HUDEP-2 (cell line): ENCODE results near the gene CNTN1.

Experiments used
- DNase-seq, 76 experiments: peaks; one replicate each; lab custom pipeline; 2025; ENCODE audit not compliant: unreplicated experiment in 76 of 76; lab: John Stamatoyannopoulos, UW

CNTN1 gene

GRCh38 chr12:40691913-40692764 is at the start of gene CNTN1:
TSS of gene CNTN1 (plus strand) at chr12:40692439.
- peak in 1 of 76 experiments; percentile 3 for DNase-seq

- DNase-seq: no peak
Observed at GRCh38 chr12:40643506-40643905, 48.7 kb upstream of the CNTN1 start.

DNA sequence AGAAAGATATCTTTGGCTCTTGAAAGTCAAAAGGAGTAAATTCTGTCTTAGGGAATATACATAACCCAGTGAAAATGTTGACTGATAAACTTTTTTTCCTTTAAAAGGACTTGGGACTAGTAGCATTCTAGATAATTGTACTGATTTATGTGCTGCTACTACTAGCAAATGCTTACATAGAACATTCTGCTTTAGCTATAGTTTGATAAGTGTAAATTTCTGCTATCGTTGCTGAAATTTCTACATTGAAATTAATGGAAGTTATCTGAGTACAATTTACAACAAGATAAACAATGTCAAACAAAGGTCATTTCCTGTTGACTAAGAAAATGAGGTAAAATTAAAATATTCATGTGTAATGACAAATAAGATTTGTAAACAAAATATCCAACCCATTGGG is 48.3 kb upstream of the CNTN1 start:
- DNase-seq: no peak

DNA sequence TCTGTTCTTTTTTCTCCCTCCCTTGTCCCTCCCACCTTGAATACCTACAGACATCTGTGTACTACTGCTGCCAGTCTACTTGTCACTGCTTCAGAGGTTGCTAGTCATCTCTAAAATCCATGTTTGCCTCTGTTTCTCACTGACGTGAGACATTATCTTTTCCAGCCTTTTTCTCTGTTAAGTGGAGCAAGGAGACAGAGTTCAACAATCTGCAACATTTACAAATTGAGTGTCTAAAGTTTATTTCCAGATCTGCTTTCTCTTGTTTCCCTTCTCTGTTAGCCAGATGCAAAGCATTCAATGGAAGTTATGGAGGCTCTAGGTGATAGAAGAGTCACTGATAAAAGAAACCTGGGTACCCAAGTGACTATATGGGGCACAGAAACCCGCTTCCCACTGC is 47.5 kb upstream of the CNTN1 start:
- DNase-seq: no peak

DNA sequence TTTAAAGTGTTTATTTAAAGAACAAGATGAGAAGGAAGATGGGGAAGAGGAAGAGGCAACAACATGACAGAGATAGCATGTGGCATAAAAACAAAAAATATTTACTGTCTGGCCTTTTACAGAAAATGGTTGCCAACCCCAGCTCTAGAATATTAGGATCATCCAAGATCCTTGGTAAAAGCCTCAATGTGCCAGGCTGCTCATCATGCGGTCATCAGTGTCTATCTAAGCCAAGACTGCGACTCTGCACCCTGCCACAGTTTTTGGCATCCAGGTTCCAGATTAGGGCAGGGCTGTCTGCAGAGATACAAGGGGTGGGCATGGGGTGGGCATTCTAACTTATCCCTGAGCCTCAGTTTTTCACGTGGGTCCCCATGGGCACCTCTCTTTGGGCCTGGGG is 46.9 kb upstream of the CNTN1 start:
- DNase-seq: no peak

DNA sequence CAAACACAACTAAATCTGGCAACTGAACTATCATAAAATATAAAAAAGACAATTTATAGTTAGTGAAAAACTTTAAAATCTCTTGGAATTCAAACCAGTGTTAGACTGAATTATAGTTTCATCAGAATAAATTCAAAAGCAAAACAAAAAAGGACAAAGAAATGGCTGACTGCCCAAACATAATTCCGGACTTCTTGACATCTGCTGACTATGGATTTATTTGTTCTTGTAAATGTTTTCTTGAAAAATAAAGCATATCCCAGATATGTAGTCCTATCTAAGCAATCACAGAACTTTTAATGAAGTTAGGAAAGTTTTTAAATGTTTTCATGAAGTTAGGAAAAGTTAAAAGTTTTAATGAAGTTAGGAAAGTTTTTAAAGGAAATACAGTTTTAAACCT is 45.8 kb upstream of the CNTN1 start:
- no peak for DNase-seq

DNA sequence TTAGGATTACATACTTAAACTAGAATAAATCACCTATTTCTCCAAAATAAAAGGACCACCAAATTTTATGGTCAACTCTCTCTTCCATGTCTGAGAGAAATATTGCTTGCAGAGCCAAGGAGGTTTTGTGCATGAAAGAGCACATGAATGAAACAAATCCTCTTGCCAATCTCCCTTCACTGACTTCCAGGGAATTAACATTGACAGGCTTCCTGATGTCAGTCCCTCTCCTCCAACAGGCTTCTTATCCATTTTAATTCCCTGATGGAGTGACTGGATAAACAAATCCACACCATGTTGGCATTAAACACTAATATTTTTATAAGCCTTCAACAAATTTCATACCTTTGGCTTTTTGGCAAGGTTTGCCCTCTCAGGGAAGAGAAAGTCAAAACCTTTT is 45.3 kb upstream of the CNTN1 start:
- no peak for DNase-seq

GRCh38 chr12:40647651-40648050 is 44.6 kb upstream of the CNTN1 start:
- no peak for DNase-seq

GRCh38 chr12:40648519-40648918 is 43.7 kb upstream of the CNTN1 start:
- DNase-seq: no peak

GRCh38 chr12:40650038-40650704 is 42.1 kb upstream of the CNTN1 start:
- no peak for DNase-seq

GRCh38 chr12:40655451-40655850 is 36.8 kb upstream of the CNTN1 start:
- no peak for DNase-seq

DNA sequence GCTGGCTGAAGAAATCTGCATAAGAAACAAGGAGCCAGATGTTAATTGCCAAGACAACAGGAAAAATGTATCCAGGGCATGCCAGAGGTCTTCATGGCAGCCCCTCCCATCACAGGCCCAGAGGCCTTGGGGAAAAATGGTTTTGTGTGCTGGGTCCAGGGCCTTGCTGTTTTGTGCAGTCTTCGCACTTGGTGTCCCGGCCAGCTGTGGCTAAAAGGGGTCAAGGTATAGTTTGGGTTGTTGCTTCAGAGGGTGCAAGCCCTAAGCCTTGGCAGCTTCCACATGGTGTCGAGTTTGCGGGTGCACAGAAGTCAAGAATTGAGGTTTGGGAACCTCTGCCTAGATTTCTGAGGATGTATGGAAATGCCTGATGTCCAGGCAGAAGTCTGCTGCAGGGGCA is 29.9 kb upstream of the CNTN1 start:
- no peak for DNase-seq

GRCh38 chr12:40663781-40664180 is 28.5 kb upstream of the CNTN1 start:
- no peak for DNase-seq

DNA sequence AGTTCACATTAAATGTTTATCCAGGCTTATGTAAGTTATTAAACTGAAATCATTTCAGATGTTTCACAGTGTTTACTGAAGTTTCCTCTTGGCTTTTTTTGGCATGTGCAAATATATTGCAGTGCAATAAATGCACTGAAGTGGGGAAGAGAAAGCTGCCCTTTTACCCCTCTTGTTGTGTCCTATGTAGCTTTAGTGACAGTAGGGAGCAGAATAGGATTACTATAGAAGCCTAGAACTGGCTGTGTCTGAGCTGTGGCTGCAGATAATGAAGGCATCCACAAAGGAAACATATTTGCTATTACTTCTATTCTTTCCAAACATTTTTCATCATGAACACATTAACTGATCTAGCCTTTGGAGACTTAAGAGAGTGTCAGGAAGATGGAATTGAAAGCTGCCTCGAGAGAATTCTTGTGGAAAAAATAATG is 24.1 kb upstream of the CNTN1 start:
- no peak for DNase-seq

DNA sequence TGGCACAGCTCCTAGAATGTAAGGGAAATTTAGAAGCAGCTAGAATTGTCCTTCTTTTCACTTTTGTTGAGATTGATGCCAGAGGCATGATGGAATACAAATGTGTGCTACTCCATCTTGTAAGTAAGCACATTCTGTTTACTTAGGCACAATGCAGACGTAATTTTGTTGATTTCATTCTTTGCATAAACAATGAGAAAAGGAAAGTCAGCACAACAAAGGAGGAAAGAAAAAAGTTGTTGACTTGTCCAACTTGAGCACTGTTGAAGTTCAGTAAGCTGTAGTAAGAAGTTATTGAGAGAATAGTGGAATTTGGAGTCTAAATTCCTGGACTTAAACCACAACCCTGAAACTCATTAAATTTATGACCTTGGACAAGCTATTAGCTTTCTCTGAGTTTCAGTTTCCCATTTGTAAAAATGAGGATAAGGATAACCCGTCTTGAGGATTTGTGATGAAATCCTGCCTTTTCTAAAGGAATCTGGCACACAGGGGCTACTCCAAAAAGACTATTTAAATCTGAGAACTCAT is 19.4 kb upstream of the CNTN1 start:
- no peak for DNase-seq

- DNase-seq: no peak
Observed at GRCh38 chr12:40681148-40681547, 11.1 kb upstream of the CNTN1 start.

DNA sequence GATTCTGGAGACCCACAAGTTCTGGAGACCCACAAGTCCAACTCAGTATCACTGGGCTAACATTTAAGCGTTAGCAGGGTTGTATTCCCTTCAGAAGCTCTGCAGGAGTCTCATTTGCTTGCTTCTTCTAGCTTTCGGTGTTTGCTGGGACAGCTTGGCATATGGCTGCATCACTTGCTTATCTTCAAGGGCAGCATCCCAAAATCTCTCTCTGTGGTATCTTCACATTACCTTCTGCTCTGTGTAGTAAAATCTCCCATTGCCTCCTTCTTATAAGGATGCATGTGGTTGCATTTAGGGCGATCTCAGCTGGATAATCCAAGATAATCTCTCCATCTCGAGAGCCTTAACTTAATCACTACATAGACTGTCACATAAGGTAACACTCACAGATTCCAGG is 7.3 kb upstream of the CNTN1 start:
- no peak for DNase-seq

DNA sequence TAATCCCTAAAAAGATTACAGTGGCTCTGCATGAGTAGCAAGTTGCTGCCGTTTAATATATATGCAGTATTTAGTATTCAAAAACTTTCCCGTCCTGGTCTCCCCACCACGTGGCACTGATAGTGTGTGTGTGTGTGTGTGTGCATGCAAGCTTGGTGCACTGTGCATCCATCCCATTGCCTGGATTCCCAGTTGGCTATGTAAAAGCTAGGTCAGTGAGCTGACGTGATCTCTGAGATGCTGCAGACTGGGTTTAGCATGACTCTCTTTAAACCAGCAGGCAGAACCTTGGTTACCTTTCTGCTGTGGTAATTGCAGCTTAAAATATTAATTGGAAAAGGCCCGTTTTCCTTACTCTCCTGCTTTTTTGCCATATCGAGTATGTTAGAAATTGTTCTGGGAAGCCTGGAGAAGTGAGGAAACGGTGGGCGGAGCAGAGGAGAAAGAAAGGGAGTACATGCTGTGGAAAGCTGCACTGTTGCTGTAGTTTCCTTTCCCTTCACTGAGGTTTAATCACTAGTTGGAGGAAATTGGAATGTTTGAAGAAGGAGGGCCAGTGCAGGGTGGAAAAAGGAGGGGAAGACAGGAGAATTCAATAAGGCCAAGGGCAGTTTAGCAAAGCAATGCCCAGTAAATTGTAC is 4.0 kb upstream of the CNTN1 start:
- no peak for DNase-seq

GRCh38 chr12:40689576-40689975 is 2.7 kb upstream of the CNTN1 start:
- DNase-seq: no peak

DNA sequence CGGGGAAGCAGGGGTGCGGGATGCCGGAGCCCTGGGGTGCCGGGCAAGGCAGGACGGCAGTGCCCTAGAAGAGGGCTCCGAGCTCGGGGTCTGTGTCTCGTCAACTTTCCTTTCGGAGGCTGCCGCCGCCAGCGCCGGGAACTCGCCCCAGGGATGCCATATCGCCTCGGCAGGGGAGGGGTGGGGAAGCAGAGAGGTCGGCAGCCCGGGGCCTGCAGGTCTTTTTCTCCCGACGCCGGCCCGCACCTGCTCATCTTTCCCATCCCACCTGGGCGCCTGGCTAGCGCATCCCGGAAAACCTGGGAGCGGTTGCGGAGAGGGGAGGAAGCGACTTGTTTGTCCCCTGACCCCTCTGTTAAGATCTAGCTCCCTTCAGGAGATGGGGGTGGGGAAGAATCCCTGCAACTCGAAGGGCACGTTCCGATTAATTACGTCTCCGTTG is 547 bp downstream of the CNTN1 start:
- DNase-seq: no peak

- no peak for DNase-seq
Observed at GRCh38 chr12:40693207-40693821, 1.1 kb downstream of the CNTN1 start.
